Stimulated activated CD4-positive, alpha-beta T cell treated with anti-CD3 and anti-CD28 coated beads, Interleukin-15, amount 100 ng/mL, for 1 hour (primary cell): ENCODE data around the gene IMPA2.
"Not testable (repeated sequence)": the region's sequence is repeated elsewhere in the genome, so short reads cannot be mapped to it uniquely, and the experiment has no call there.

Experiments
- DNase-seq, 2 donors: peaks; one replicate each; pipeline ENCODE4 v3.0.0-alpha.2; 2020; ENCODE audit warnings: low read depth in 1 of 2, low spot score in 1 of 2

The IMPA2 gene

GRCh38 chr18:11960743-11961380 lies 20.4 kb upstream of the IMPA2 start:
- DNase-seq = no peak

- DNase-seq = no peak
Observed at GRCh38 chr18:11962597-11962996, 18.7 kb upstream of the IMPA2 start.

- DNase-seq = no peak
Observed at GRCh38 chr18:11963991-11964484, 17.3 kb upstream of the IMPA2 start.

GRCh38 chr18:11969904-11970835 lies 11.1 kb upstream of the IMPA2 start:
- DNase-seq = no peak

- not testable (repeated sequence) for DNase-seq
Observed at GRCh38 chr18:11970836-11971226, 10.5 kb upstream of the IMPA2 start.

- DNase-seq = no peak
Observed at GRCh38 chr18:11972371-11973174, 8.7 kb upstream of the IMPA2 start.

- no peak for DNase-seq
Observed at GRCh38 chr18:11974741-11975325, 6.5 kb upstream of the IMPA2 start.

- no peak for DNase-seq
Observed at GRCh38 chr18:11975723-11976122, 5.6 kb upstream of the IMPA2 start.

- DNase-seq = no peak
Observed at GRCh38 chr18:11976315-11977152, 4.8 kb upstream of the IMPA2 start.

GRCh38 chr18:11977153-11977466 lies 4.2 kb upstream of the IMPA2 start:
- no peak for DNase-seq

GRCh38 chr18:11978956-11979355 lies 2.4 kb upstream of the IMPA2 start:
- no peak for DNase-seq

- no peak for DNase-seq
Observed at GRCh38 chr18:11980163-11980493, 1.2 kb upstream of the IMPA2 start.

GRCh38 chr18:11980494-11981191 lies 664 bp upstream of the IMPA2 start:
- DNase-seq = peak; percentile 90 to 92

GRCh38 chr18:11981543-11982366 lies 448 bp downstream of the IMPA2 start:
- DNase-seq = no peak

GRCh38 chr18:11982981-11983380 lies 1.7 kb downstream of the IMPA2 start:
- DNase-seq = no peak

GRCh38 chr18:11983592-11983991 lies 2.3 kb downstream of the IMPA2 start:
- DNase-seq = no peak

- no peak for DNase-seq
Observed at GRCh38 chr18:11984091-11984490, 2.8 kb downstream of the IMPA2 start.

- DNase-seq = no peak
Observed at GRCh38 chr18:11985586-11985985, 4.3 kb downstream of the IMPA2 start.

GRCh38 chr18:11986061-11986460 lies 4.8 kb downstream of the IMPA2 start:
- no peak for DNase-seq
